Peyer's patch (tissue), 4 donors: Measurements from ENCODE around the gene GPR108.

Experiments used
- POLR2A ChIP-seq, 2 donors: fragments of 450-650 bp; IDR thresholded peaks; one replicate each; pipeline ENCODE4 v1.5.1; 2017; ENCODE audit warnings: antibody characterized with exemption in 2 of 2, mild to moderate bottlenecking in 2 of 2, moderate library complexity in 2 of 2
- TF ChIP-seq, protein P1 (sequence below), 6 experiments: fragments of 450-650 bp in 4 of 6; fragments of 200-600 bp in 2 of 6; sonication (generic) in 1 of 6; IDR thresholded peaks; one replicate each; pipeline ENCODE4 v1.5.1; 2017 to 2019; ENCODE audit warnings: antibody characterized with exemption in 6 of 6, mild to moderate bottlenecking in 3 of 6, moderate library complexity in 1 of 6

DNA sequence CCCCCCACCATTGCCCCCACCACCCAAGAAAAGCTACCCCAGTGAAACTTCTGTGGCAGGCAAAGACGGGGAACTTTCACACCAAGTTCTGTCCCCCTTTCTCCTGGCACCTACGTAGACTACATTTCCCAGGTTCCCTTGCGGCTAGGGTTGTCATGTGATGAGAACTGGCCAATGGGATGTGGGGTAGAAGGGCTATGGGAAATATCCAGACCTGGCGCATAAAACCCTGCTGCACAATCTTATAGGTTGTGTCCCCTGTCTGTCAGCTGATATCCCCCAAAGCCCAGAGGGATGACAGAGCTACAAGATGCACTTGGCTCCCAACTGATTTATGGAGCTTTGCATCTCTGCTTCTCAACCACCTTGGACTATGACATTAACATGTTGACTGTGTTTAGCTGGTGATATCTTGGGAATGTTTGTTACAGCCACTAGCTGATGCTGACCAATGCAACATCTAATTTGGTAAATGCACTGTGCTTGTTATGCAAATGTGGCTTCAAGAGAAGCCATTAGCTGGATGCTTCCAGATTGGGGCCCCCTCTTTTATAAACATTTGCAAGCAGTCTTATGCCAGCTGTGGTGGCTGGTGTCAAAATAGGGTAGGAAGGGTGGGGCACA, 23.8 kb upstream of the GPR108 start:
- TF ChIP-seq, protein P1, sequence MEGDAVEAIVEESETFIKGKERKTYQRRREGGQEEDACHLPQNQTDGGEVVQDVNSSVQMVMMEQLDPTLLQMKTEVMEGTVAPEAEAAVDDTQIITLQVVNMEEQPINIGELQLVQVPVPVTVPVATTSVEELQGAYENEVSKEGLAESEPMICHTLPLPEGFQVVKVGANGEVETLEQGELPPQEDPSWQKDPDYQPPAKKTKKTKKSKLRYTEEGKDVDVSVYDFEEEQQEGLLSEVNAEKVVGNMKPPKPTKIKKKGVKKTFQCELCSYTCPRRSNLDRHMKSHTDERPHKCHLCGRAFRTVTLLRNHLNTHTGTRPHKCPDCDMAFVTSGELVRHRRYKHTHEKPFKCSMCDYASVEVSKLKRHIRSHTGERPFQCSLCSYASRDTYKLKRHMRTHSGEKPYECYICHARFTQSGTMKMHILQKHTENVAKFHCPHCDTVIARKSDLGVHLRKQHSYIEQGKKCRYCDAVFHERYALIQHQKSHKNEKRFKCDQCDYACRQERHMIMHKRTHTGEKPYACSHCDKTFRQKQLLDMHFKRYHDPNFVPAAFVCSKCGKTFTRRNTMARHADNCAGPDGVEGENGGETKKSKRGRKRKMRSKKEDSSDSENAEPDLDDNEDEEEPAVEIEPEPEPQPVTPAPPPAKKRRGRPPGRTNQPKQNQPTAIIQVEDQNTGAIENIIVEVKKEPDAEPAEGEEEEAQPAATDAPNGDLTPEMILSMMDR (IDR thresholded peaks at IDR 0.05): no peak
- no peak for TF ChIP-seq POLR2A (IDR thresholded peaks at IDR 0.05)
